GM08714 (cell line): Measurements from ENCODE around the gene INPP5E.
"Not testable (repeated sequence)": the region's sequence is repeated elsewhere in the genome, so short reads cannot be mapped to it uniquely, and the experiment has no call there.

Experiments used
- H3K4me3 ChIP-seq: fragments of 200-500 bp; sonication (Bioruptor generic); 2 replicates; pipeline ENCODE4 v1.5.1; 2014; ENCODE audit warnings: mild to moderate bottlenecking, low read length, inconsistent platforms
- ZNF274 ChIP-seq: IDR thresholded peaks from 2 replicates; pipeline ENCODE4 v1.6.1; 2012; ENCODE audit warnings: mild to moderate bottlenecking, low read depth, low read length

The INPP5E gene

DNA sequence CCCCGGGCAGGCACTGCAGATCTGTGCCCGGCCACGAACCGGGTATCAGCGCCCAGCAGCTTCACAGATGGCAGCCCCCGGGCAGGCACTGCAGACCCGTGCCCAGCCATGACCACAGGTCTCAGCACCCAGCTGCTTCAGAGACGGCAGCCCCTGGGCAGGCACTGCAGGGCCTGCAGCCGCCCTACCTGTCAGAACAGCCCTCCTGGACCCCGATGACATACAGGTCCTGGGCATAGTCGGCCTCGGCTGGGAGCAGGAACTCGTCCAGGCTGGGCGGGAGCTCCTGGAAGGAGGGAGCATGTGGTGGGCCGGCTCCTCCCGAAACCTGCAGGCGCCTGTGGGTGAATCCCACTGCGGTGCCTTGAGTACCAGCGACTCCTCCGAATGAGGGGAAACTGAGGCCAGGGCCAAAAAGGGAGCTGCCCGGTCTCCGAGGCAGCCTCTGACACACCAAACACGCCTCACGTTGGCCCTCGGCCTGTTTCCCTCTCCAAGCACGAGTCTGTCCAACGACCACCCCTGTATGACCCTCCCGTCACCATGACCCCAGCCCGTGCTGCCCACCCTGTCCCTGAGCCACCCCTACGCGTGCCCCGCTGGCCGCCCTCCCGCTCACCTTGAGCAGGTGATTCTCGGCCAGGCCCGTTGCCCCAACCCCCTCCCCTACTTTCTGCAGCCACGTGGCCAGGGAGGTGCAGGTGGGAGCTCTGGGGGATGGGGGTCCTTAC is 5.6 kb downstream of the INPP5E start:
- TF ChIP-seq ZNF274: no peak
- no peak overlapping the region for H3K4me3 ChIP-seq

DNA sequence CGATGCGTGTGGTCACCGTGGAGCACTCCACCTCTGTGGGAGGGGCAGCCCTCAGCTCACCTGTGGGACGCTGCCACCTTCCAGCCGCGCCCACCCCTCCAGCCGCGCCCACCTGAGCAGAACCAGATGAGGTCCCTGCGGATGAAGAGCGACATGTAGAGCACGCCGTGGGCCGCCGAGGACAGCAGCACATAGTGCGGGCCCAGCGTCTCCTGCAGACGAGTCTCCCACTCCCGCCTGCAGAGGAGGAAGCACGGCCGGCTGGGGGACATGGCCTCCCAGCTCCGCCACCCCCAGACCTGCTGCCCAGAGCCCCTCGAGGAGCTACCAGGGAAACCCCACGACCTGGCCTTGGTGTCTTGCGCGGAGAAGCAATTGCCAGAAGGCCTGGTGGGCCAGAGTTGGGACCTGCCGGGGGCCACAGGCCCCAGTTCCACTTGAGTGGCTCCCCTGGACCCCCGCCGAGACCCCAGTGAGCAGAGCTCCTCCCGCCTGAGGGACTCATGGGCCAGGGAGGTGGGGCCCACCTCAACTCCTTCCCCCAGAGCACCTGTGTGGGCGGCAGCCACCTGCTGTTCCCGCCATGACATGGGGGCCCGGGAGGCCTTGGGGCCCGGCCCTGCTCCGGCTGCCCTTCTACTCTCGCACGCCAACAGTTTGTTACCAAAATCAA is 6.5 kb downstream of the INPP5E start:
- no peak for TF ChIP-seq ZNF274
- H3K4me3 ChIP-seq: no peak overlapping the region

DNA sequence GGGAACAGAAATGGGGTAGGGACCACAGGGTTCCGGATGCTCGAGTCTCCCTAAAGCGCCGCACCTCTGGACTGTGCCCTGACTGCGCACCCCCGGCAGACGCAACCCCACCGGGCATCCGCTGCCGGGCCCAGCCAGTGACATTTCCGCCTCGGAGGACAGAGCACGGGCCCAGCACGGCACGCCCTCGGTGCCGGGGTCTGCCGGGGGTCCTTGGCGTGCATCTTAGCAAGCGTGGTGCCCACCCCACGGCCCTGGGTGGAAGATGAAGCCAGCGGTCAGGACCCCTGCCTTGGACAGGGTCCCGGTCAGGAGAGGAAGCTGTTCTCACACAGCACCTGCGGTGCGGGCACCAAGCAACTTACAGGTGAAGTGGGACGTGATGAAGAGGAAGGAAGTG is 7.1 kb downstream of the INPP5E start:
- TF ChIP-seq ZNF274: no peak
- H3K4me3 ChIP-seq: no peak overlapping the region

DNA sequence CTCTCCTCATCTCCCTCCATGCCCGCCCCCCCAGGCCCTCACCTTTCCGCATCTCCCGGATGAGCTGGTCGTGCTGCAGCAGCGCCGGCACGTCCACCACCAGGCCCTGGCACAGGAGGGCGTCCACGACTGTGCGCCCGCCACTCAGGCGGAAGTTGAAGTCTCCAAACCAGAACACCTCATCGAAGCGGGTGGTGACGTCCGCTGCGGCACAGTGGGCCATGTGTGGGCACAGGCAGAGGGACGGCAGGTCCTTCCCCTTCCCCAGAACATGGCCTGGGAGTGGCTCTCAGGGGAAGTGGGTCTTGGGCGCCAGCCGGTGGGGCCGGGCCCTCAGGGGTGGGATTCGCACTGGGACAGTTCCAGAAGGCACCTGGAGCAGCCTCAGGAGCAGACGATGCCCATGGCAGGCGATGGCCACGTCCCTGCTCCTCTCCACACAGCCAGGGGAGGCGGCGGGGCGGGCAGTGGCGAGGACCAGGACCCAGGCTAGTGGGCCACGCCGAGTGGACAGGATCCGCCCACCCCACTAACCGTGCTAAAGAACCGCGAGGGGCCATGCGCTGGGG is 7.8 kb downstream of the INPP5E start:
- no peak overlapping the region for H3K4me3 ChIP-seq
- no peak for TF ChIP-seq ZNF274

DNA sequence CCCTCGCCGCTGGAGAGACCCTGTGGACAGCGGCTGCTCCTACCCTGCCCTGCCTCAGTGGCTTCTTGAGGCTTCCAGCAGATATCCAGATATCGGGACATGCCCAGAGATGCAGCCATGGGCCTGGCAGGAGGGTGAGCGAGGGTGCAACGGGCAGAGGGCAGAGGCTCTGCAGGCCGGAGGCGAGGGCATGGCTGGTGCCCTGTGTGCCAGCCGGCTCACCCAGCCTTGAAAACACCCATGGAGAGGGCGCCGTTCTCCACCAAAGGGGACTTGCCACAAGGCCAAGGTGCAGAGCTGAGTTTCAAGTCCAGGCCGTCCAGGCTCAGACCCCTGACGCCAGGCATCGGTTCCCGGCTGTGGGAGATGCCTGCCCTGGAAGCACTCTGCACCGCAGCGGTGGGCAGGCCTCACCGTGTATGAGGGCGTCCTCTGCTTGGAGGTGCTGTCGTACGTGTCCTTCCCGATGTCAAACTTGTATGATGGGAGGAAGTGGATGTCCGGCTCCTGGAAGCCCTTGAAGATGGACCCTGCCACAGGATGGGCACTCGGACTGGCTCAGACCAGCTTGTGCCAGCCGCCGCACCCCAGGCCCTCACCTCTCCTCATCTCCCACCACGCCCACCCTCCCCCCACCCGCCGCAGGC is 8.9 kb downstream of the INPP5E start:
- H3K4me3 ChIP-seq: no peak overlapping the region
- TF ChIP-seq ZNF274: no peak

DNA sequence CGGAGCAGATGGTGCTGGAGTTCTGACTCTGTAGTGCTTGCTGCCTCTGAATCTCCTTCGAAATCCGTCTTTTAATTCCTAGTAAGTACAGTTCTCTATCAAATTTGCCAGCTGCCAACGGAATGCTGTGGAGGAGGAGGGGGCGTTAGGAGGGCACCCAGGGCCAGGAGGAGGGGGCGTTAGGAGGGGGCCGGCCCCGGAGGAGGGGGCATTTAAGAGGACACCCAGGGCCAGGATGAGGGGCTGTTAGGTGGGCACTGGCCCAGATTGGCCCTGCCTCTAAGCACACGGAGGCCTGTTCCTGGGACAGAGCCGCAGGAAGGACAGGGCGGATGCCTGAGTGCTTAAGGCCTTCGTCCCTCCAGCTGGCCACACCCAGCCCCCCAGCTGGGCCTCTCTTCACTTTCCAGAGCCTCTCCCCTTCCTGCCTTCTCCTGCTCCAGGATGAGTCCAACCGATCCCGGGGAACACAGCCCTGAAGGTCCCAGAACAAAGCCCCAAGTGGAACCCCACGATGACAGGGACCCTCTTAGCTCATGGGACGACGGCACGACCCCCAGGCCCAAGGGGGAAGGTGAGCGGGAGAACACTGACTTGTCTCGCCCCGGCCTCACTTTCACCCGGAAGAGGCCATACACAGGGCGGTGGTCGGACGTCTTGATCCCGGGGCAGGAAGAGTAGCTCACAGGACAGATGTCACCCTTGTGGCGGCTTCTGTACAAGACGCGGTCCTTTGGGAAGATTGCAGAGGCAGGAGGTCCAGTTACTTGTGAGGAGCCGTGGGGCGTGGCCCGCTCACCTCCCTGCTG is 9.8 kb downstream of the INPP5E start:
- no peak for TF ChIP-seq ZNF274
- H3K4me3 ChIP-seq: no peak overlapping the region

DNA sequence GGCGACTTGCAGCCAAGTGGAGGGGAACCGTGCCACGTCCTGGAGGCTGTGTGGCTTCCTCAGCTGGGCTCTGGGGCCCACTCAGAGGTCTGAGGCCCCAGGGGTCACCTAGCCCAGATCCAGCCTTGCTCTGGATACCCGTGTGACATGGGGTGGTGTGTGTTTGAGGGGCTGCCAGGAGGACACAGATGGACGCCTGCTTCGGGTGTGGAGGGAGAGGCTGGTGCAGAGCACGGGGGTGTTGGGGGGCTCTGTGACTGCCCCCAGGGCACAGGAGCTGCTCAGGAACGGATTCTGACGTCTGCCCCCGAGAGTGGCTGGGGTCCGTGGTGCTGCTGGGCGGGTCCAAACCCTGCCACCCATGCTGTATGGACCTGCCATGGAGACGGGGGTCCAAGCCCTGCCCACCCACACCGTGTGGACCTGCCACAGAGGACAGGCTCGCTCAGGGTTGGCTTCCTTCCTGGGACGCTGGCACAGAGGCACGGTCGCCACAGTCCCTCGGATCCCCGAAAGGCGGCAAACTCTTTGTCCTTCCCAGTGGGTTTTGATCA is 10.5 kb downstream of the INPP5E start:
- no peak overlapping the region for H3K4me3 ChIP-seq
- no peak for TF ChIP-seq ZNF274

GRCh38 chr9:136426787-136427186 is 12.9 kb downstream of the INPP5E start:
- no peak for TF ChIP-seq ZNF274
- H3K4me3 ChIP-seq: no peak overlapping the region

DNA sequence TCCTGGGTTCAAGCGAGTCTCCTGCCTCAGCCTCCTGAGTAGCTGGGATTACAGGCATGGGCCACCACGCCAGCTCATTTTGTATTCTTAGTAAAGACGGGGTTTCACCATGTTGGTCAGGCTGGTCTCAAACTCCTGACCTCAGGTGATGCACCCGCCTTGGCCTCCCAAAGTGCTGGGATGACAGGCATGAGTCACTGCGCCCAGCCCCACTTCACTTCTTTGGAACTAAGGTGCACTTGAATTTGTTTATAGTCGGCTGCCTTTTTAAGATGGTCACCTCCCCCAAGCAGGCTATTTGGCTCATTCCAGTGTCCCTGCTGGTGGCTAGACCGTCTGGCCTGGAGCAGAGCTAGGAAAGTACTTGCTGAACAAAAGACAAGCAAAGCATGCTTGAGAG is 14.3 kb downstream of the INPP5E start:
- not testable (repeated sequence) for H3K4me3 ChIP-seq

- H3K4me3 ChIP-seq: no peak overlapping the region
- TF ChIP-seq ZNF274: no peak
Observed at GRCh38 chr9:136424750-136425362, 14.8 kb downstream of the INPP5E start.

DNA sequence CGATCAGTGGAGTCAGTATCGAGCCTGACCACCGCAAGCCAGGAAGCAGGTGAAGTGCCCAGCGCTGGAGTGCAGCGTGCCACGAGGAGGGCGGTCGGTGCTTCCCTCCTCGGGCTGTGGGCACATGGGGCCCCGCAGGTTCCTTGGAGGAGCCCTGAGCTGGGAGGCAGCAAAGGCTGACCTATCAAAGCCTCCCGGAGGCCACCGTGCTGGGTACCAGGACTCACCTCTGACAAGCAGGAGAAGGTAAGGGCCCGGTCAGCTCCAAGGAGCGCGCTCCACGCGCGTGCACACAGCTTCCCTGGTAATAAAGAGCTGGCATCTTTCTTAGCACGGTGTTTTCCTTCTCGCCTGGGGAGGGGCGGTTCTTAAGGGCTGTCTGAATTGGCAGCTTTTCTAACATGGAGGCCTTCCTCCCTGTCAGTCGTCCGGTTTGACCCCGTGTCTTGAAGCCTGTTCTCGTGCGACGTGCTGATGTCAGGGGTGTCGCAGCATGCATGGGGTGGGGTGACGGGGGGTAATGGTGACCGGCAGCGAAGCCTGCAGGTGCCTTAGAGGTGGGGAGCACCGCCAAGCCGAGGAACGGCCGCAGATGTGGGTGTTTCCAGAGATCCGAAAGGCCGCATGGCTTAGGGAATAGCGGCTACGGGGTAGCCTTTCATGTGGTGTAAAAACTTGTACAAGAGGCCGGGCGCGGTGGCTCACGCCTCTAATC is 16.1 kb downstream of the INPP5E start:
- no peak for TF ChIP-seq ZNF274
- no peak overlapping the region for H3K4me3 ChIP-seq

- TF ChIP-seq ZNF274: no peak
- no peak overlapping the region for H3K4me3 ChIP-seq
Observed at GRCh38 chr9:136422876-136423275, 16.8 kb downstream of the INPP5E start.

GRCh38 chr9:136421791-136422190 is 17.9 kb downstream of the INPP5E start:
- H3K4me3 ChIP-seq: no peak overlapping the region

More at GRCh38 chr9:136421791-136422190, 17.9 kb downstream of the INPP5E start:
- no peak for TF ChIP-seq ZNF274
